Kidney epithelial cell (primary cell): ENCODE results near the gene CAMTA1. TPM values are rescaled to one million over a fixed set of nuclear protein-coding genes. Genes with fewer than 3 reads are reported as not detected.
"Not testable (repeated sequence)": the region's sequence is repeated elsewhere in the genome, so short reads cannot be mapped to it uniquely, and the experiment has no call there.

Source experiments
- DNase-seq: peaks from one replicate; pipeline ENCODE4 v3.0.0-alpha.2; 2010; ENCODE audit warnings: low read depth
- H3K27me3 ChIP-seq: 2 replicates; pipeline ENCODE4 v1.6.0; 2011; ENCODE audit warnings: low read length; ENCODE audit not compliant: control insufficient read depth, insufficient read depth
- H3K36me3 ChIP-seq: 2 replicates; pipeline ENCODE4 v1.5.1; 2011; ENCODE audit warnings: low read length; ENCODE audit not compliant: control insufficient read depth, insufficient read depth
- H3K4me3 ChIP-seq: 2 replicates; pipeline ENCODE4 v1.5.1; 2011; ENCODE audit warnings: low read depth, mild to moderate bottlenecking, control low read depth, low read length
- CTCF ChIP-seq: IDR thresholded peaks from 2 replicates; pipeline ENCODE4 v1.5.1; 2011; ENCODE audit warnings: mild to moderate bottlenecking, moderate library complexity, low read length, control low read depth, inconsistent platforms; ENCODE audit not compliant: insufficient read depth, poor library complexity, severe bottlenecking
- total RNA-seq: library from RNA; depleted of rRNA; stranded (reverse); fragments of >200 nt; gene quantifications from 2 replicates; pipeline ENCODE4 v1.2.3, GENCODE V29; 2015

The CAMTA1 gene
- total RNA-seq, 1 donor from 2014 or later: 76.5 TPM

- no peaks in the 10 kb centered on the region for H3K36me3 ChIP-seq
- no peak for DNase-seq
- no peaks in the 10 kb centered on the region for H3K27me3 ChIP-seq
- H3K4me3 ChIP-seq: no peak overlapping the region
- TF ChIP-seq CTCF: no peak
Measured at GRCh38 chr1:7408771-7409150, 623.5 kb downstream of the CAMTA1 start.

- TF ChIP-seq CTCF: no peak
- Histone ChIP-seq H3K4me3 (no peak overlapping the region), H3K27me3 (no peaks in the 10 kb centered on the region), H3K36me3 (no peaks in the 10 kb centered on the region)
- DNase-seq: no peak
Measured at GRCh38 chr1:7409278-7409677, 624.0 kb downstream of the CAMTA1 start.

GRCh38 chr1:7410156-7410555 lies 624.9 kb downstream of the CAMTA1 start:
- DNase-seq: no peak
- TF ChIP-seq CTCF: no peak

GRCh38 chr1:7417618-7418017 lies 632.4 kb downstream of the CAMTA1 start:
- H3K36me3 ChIP-seq, DNase-seq, H3K4me3 ChIP-seq, H3K27me3 ChIP-seq: not testable (repeated sequence)

More at GRCh38 chr1:7410156-7410555, 624.9 kb downstream of the CAMTA1 start:
- Histone ChIP-seq H3K27me3 (no peaks in the 10 kb centered on the region), H3K4me3 (no peak overlapping the region), H3K36me3 (no peaks in the 10 kb centered on the region)

GRCh38 chr1:7418442-7419080 lies 633.3 kb downstream of the CAMTA1 start:
- Histone ChIP-seq H3K27me3 (no peaks in the 10 kb centered on the region), H3K36me3 (no peaks in the 10 kb centered on the region), H3K4me3 (no peak overlapping the region)
- no peak for DNase-seq
- no peak for TF ChIP-seq CTCF

GRCh38 chr1:7420098-7420445 lies 634.8 kb downstream of the CAMTA1 start:
- Histone ChIP-seq H3K36me3 (no peaks in the 10 kb centered on the region), H3K27me3 (no peaks in the 10 kb centered on the region), H3K4me3 (no peak overlapping the region)
- no peak for DNase-seq
- TF ChIP-seq CTCF: no peak
